ENCODE results near the gene CRACDL.
"Not testable (repeated sequence)": the region's sequence is repeated elsewhere in the genome, so short reads cannot be mapped to it uniquely, and the experiment has no call there.

The CRACDL gene

GRCh38 chr2:98907385-98907784, 28.6 kb downstream of the CRACDL start:
- DNase-seq, result no peak

- no peak for DNase-seq
Measured at GRCh38 chr2:98903767-98904485, 32.1 kb downstream of the CRACDL start.

- DNase-seq, result no peak
Measured at GRCh38 chr2:98903064-98903355, 33.0 kb downstream of the CRACDL start.

- no peak for DNase-seq
Measured at GRCh38 chr2:98902209-98903063, 33.6 kb downstream of the CRACDL start.

GRCh38 chr2:98901702-98902101, 34.3 kb downstream of the CRACDL start:
- DNase-seq, result no peak

- DNase-seq, result no peak
Measured at GRCh38 chr2:98901291-98901690, 34.7 kb downstream of the CRACDL start.

GRCh38 chr2:98900721-98901120, 35.3 kb downstream of the CRACDL start:
- DNase-seq, result no peak

GRCh38 chr2:98899703-98900078, 36.3 kb downstream of the CRACDL start:
- not testable (repeated sequence) for DNase-seq

- DNase-seq, result no peak
Measured at GRCh38 chr2:98899041-98899702, 36.9 kb downstream of the CRACDL start.

GRCh38 chr2:98898423-98898841, 37.6 kb downstream of the CRACDL start:
- DNase-seq, result no peak

GRCh38 chr2:98897746-98898145, 38.3 kb downstream of the CRACDL start:
- no peak for DNase-seq

- no peak for DNase-seq
Measured at GRCh38 chr2:98896944-98897343, 39.1 kb downstream of the CRACDL start.

GRCh38 chr2:98896416-98896815, 39.6 kb downstream of the CRACDL start:
- no peak for DNase-seq

GRCh38 chr2:98895901-98896300, 40.1 kb downstream of the CRACDL start:
- DNase-seq, result no peak

GRCh38 chr2:98895221-98895620, 40.8 kb downstream of the CRACDL start:
- no peak for DNase-seq

- no peak for DNase-seq
Measured at GRCh38 chr2:98894331-98895000, 41.6 kb downstream of the CRACDL start.

GRCh38 chr2:98893911-98894321, 42.1 kb downstream of the CRACDL start:
- DNase-seq, result no peak

- DNase-seq, result no peak
Measured at GRCh38 chr2:98892871-98893270, 43.2 kb downstream of the CRACDL start.

- no peak for DNase-seq
Measured at GRCh38 chr2:98891591-98891990, 44.4 kb downstream of the CRACDL start.

GRCh38 chr2:98886066-98886554, 49.9 kb downstream of the CRACDL start:
- DNase-seq, result no peak

- no peak for DNase-seq
Measured at GRCh38 chr2:98884658-98885057, 51.4 kb downstream of the CRACDL start.

- no peak for DNase-seq
Measured at GRCh38 chr2:98883780-98884211, 52.2 kb downstream of the CRACDL start.

Measured in T1000 (cell line).